IMR-90 (cell line): ENCODE measurements around the gene CEMP1. TPM values are rescaled to one million over a fixed set of nuclear protein-coding genes. Genes with fewer than 3 reads are reported as not detected.
"Not testable (repeated sequence)": the region's sequence is repeated elsewhere in the genome, so short reads cannot be mapped to it uniquely, and the experiment has no call there.

Experiments
- ATAC-seq: fragments of 200-7000 bp; cut with Tn5 transposase; 2 replicates; pipeline ENCODE4 v1.9.1; 2020; ENCODE audit warnings: low read depth, mild to moderate bottlenecking, moderate library complexity
- BruUV-seq: library from RNA; stranded (reverse); fragments of 400-500 nt; replicated peaks from 2 replicates; lab custom pipeline; 2021; lab: Mats Ljungman, UMichigan
- CTCF ChIA-PET: fragments of 300-600 bp; formaldehyde crosslinking; extraction: SDS; loops from one replicate; lab custom pipeline; 2021; ENCODE audit warnings: antibody characterized with exemption; lab: Yijun Ruan, JAX
- POLR2A ChIA-PET: fragments of 300-600 bp; sonication (Branson Sonifier 250); formaldehyde crosslinking; loops from one replicate; lab custom pipeline; 2022; ENCODE audit warnings: antibody characterized with exemption; ENCODE audit not compliant: unreplicated experiment; lab: Charles Lee
- DNase-seq: peaks from one replicate; pipeline ENCODE4 v3.0.0; 2013
- H2AFZ ChIP-seq: replicated peaks from 2 replicates; pipeline ENCODE3; 2013; ENCODE audit warnings: low read length, mild to moderate bottlenecking; ENCODE audit not compliant: poor library complexity
- H2AK5ac ChIP-seq: 2 replicates; pipeline ENCODE4 v1.6.1; 2013; ENCODE audit warnings: low read depth, low read length, inconsistent platforms
- H2AK9ac ChIP-seq: replicated peaks from 2 replicates; pipeline ENCODE3; 2013; ENCODE audit warnings: mild to moderate bottlenecking, low read depth, low read length, moderate library complexity; ENCODE audit not compliant: poor library complexity
- H2BK120ac ChIP-seq: 2 replicates; pipeline ENCODE4 v1.6.1; 2013; ENCODE audit warnings: low read depth, low read length, inconsistent platforms
- H2BK15ac ChIP-seq: 3 replicates; pipeline ENCODE4 v1.6.1; 2013; ENCODE audit warnings: low read depth, low read length, inconsistent platforms
- H2BK20ac ChIP-seq: 2 replicates; pipeline ENCODE4 v1.6.1; 2013; ENCODE audit warnings: low read depth, mild to moderate bottlenecking, inconsistent platforms, low read length, moderate library complexity
- H2BK5ac ChIP-seq: 2 replicates; pipeline ENCODE4 v1.6.1; 2013; ENCODE audit warnings: mild to moderate bottlenecking, low read depth, low read length, inconsistent platforms; ENCODE audit not compliant: poor library complexity, severe bottlenecking
- H3K14ac ChIP-seq: replicated peaks from 2 replicates; pipeline ENCODE4 v1.6.1; 2013; ENCODE audit warnings: low read depth, low read length, inconsistent platforms
- H3K18ac ChIP-seq: 2 replicates; pipeline ENCODE4 v1.6.1; 2013; ENCODE audit warnings: low read depth, low read length, control low read depth
- H3K23ac ChIP-seq: 2 replicates; pipeline ENCODE4 v1.6.1; 2013; ENCODE audit warnings: low read depth, low read length, inconsistent platforms
- H3K27ac ChIP-seq: 2 replicates; pipeline ENCODE4 v1.5.1; 2013; ENCODE audit warnings: mild to moderate bottlenecking, control low read depth, low read length; ENCODE audit not compliant: insufficient read depth
- H3K27me3 ChIP-seq: 2 replicates; pipeline ENCODE4 v1.6.1; 2013; ENCODE audit warnings: low read length; ENCODE audit not compliant: control insufficient read depth, insufficient read depth
- H3K36me3 ChIP-seq: 2 replicates; pipeline ENCODE4 v1.6.1; 2013; ENCODE audit warnings: low read length, mixed read lengths; ENCODE audit not compliant: control insufficient read depth, insufficient read depth
- H3K4ac ChIP-seq: 2 replicates; pipeline ENCODE4 v1.6.1; 2013; ENCODE audit warnings: low read depth, low read length, inconsistent platforms
- H3K4me1 ChIP-seq: 2 replicates; pipeline ENCODE4 v1.6.1; 2013; ENCODE audit warnings: low read length, mixed read lengths; ENCODE audit not compliant: control insufficient read depth, insufficient read depth
- H3K4me2 ChIP-seq: 2 replicates; pipeline ENCODE4 v1.6.1; 2013; ENCODE audit warnings: low read depth, mild to moderate bottlenecking, control low read depth, low read length, moderate library complexity
- H3K4me3 ChIP-seq: 2 replicates; pipeline ENCODE4 v1.5.1; 2013; ENCODE audit warnings: low read depth, mild to moderate bottlenecking, control low read depth, low read length, moderate library complexity; ENCODE audit not compliant: insufficient read depth
- H3K56ac ChIP-seq: 2 replicates; pipeline ENCODE4 v1.6.1; 2013; ENCODE audit warnings: low read length, inconsistent platforms; ENCODE audit not compliant: insufficient read depth; ENCODE audit errors: extremely low read depth
- H3K79me1 ChIP-seq, 2 experiments: 2 replicates each; pipeline ENCODE4 v1.6.1; 2013; ENCODE audit warnings: low read length in 2 of 2, inconsistent platforms in 1 of 2, low read depth in 1 of 2
- H3K9ac ChIP-seq: 2 replicates; pipeline ENCODE4 v1.6.1; 2013; ENCODE audit warnings: low read depth, low read length, control low read depth
- H3K9me1 ChIP-seq: 2 replicates; pipeline ENCODE4 v1.6.1; 2013; ENCODE audit warnings: low read length, inconsistent platforms; ENCODE audit not compliant: insufficient read depth
- H3K9me3 ChIP-seq: 2 replicates; pipeline ENCODE4 v1.6.1; 2013; ENCODE audit warnings: low read length; ENCODE audit not compliant: control insufficient read depth, insufficient read depth
- H4K20me1 ChIP-seq: 2 replicates; pipeline ENCODE4 v1.6.1; 2013; ENCODE audit warnings: low read length, inconsistent platforms; ENCODE audit not compliant: insufficient read depth
- H4K5ac ChIP-seq: 2 replicates; pipeline ENCODE4 v1.6.1; 2013; ENCODE audit warnings: mild to moderate bottlenecking, low read depth, low read length, control low read depth
- H4K8ac ChIP-seq, 2 experiments: 2 replicates each; pipeline ENCODE4 v1.6.1; 2013; ENCODE audit warnings: low read depth in 2 of 2, low read length in 2 of 2, control low read depth in 1 of 2, inconsistent platforms in 1 of 2
- H4K91ac ChIP-seq: 2 replicates; pipeline ENCODE4 v1.6.1; 2013; ENCODE audit warnings: low read depth, low read length, inconsistent platforms; ENCODE audit not compliant: insufficient read depth
- WGBS, 2 experiments: methylation state at CpG; one replicate each; pipeline versions ENCODE4 v1.1.5 to v1.1.7; 2013; ENCODE audit warnings: missing lambda C conversion rate in 2 of 2; ENCODE audit not compliant: insufficient read length in 1 of 2; ENCODE audit errors: extremely low coverage in 2 of 2; 5-methylcytosine and 5-hydroxymethylcytosine counted together
- dilution Hi-C: fragments of 300-500 bp; cut with HindIII; formaldehyde crosslinking; loops from one replicate; pipeline ENCODE4 v1.14.3; 2018; ENCODE audit warnings: low sequenced_read_pairs; ENCODE audit not compliant: unreplicated experiment
- in situ Hi-C: fragments of 300-500 bp; cut with MboI; formaldehyde crosslinking; loops from 3 replicates; pipeline ENCODE4 v1.14.3; 2019; ENCODE audit warnings: low sequenced_read_pairs, inconsistent platforms, mixed read lengths
- intact Hi-C: fragments of 100-400 bp; cut with micrococcal nuclease; formaldehyde crosslinking; loops from 2 replicates; pipeline ENCODE4 v1.10.0; 2022
- polyA plus RNA-seq, 3 experiments: library from polyadenylated mRNA; depleted of rRNA; stranded (reverse); fragments of >200 nt; gene quantifications; 2 replicates each; pipeline ENCODE4 v1.2.3, GENCODE V29; 2012; ENCODE audit warnings: low replicate concordance in 1 of 3
- total RNA-seq: library from RNA; depleted of rRNA; stranded (reverse); fragments of >200 nt; gene quantifications from 2 replicates; pipeline ENCODE4 v1.2.3, GENCODE V29; 2012
- TF ChIP-seq, protein P1 (sequence below): conservative IDR thresholded peaks from 2 replicates; pipeline ENCODE4 v1.5.1; 2012; ENCODE audit warnings: mild to moderate bottlenecking, low read depth, low read length, improper control_type of control experiment

The CEMP1 gene
- total and polyA plus RNA-seq, 2 of the 4 experiments (the other 2 are of a cell fraction) = not detected

GRCh38 chr16:2535625-2536013, 4.4 kb upstream of the CEMP1 start (continued):
- TF ChIP-seq, protein P1, sequence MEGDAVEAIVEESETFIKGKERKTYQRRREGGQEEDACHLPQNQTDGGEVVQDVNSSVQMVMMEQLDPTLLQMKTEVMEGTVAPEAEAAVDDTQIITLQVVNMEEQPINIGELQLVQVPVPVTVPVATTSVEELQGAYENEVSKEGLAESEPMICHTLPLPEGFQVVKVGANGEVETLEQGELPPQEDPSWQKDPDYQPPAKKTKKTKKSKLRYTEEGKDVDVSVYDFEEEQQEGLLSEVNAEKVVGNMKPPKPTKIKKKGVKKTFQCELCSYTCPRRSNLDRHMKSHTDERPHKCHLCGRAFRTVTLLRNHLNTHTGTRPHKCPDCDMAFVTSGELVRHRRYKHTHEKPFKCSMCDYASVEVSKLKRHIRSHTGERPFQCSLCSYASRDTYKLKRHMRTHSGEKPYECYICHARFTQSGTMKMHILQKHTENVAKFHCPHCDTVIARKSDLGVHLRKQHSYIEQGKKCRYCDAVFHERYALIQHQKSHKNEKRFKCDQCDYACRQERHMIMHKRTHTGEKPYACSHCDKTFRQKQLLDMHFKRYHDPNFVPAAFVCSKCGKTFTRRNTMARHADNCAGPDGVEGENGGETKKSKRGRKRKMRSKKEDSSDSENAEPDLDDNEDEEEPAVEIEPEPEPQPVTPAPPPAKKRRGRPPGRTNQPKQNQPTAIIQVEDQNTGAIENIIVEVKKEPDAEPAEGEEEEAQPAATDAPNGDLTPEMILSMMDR = no peak

GRCh38 chr16:2534335-2534734, 3.1 kb upstream of the CEMP1 start:
- H4K91ac ChIP-seq, H2BK5ac ChIP-seq, in situ Hi-C loops, H3K4me3 ChIP-seq, H3K14ac ChIP-seq, H3K27ac ChIP-seq, intact Hi-C loops, H3K9me3 ChIP-seq, H3K23ac ChIP-seq, CTCF ChIA-PET, H4K20me1 ChIP-seq, H4K5ac ChIP-seq, H2BK120ac ChIP-seq, H3K18ac ChIP-seq, H3K9ac ChIP-seq, H3K4ac ChIP-seq, H3K36me3 ChIP-seq, H3K4me2 ChIP-seq, H2BK20ac ChIP-seq, POLR2A ChIA-PET, H2BK15ac ChIP-seq, H2AK9ac ChIP-seq, H3K56ac ChIP-seq, BruUV-seq, dilution Hi-C loops, H4K8ac ChIP-seq, DNase-seq, H2AK5ac ChIP-seq, ATAC-seq, H2AFZ ChIP-seq, H3K27me3 ChIP-seq: not testable (repeated sequence)
- H3K9me1 ChIP-seq = peaks cover 12% of the 10 kb centered on the region; the same call in 1 of the 2 replicates
- no CpG with 5 or more reads among the region's 5 CpGs for WGBS, 2 experiments
- H3K79me1 ChIP-seq = peaks cover 0 to 21% of the 10 kb centered on the region in 2 experiments; a peak in 3 of 4 replicates
- peaks cover 20% of the 10 kb centered on the region for H3K4me1 ChIP-seq
